Stimulated activated CD4-positive, alpha-beta T cell treated with anti-CD3 and anti-CD28 coated beads, Interleukin-2, amount 100 ng/mL, for 24 hours (primary cell): ENCODE results near the gene TTPAL.
"Not testable (repeated sequence)": the region's sequence is repeated elsewhere in the genome, so short reads cannot be mapped to it uniquely, and the experiment has no call there.

ENCODE experiments used
- DNase-seq, 2 donors: peaks; one replicate each; pipeline ENCODE4 v3.0.0-alpha.2; 2020

TTPAL gene

DNA sequence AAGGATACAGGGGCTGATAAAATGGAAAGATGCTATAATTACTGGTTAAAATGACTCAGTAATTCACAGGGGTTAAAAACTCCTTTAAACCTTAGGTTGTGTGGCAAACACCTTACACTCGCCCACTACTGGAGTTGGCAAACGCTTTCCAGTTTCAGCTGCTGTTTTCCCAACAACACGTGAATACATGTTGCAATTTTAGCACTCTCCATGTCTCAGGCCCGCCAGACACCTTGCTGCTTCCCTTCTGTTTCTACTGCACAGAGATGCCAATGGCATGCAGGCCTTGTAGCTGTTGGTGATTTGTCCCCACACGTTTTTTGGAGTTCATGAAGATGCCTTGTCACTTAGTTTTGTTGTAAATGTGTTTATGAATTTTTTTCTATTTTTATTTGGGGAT lies 5.3 kb upstream of the TTPAL start:
- no peak for DNase-seq

DNA sequence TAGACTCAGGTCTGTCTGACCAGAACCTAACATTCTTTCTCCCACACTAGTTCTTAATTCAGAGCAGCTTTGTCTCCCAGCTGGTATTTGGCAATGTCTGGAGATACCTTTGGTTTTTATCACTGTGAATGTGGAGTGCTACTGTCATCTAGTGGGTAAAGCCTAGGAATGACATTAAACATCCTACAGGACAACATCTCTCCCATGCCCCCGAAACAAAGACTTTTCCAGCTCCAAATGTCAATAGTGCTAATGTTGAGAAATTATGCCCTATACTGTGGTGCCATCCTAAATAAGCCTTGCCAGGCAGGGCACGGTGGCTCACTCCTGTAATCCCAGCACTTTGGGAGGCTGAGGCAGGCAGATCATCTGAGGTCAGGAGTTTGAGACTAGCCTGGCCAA lies 4.2 kb upstream of the TTPAL start:
- no peak for DNase-seq

DNA sequence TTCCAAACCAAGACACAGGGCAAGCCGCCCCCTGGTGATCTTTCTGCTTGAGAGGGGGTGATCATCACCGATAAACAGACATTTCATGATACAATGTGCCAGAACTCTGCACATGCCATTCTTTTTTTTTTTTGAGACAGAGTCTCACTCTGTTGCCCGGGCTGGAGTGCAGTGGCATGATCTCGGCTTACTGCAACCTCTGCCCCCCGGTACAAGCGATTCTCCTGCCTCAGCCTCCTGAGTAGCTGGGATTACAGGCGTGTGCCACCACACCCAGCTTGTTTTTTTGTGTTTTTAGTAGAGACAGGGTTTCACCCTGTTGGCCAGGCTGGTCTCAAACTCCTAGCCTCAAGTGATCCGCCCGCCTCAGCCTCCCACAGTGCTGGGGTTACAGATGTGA lies 3.4 kb upstream of the TTPAL start:
- not testable (repeated sequence) for DNase-seq

DNA sequence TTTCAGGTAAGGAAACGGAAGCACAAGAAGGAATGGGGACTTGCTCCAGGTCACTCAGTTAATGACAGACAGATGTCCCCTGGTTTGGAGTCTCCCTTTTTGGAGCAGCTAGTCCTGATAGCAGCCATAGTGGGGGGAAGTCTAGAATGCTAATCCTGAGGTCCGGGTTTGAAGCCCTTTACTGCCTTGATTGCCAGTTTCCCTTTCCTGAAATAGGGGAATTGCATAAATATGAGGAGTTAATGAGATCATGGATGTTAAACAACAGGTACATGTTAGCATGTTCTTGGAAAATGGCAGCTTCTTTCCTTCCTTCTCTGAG lies 341 bp upstream of the TTPAL start:
- DNase-seq, result no peak

DNA sequence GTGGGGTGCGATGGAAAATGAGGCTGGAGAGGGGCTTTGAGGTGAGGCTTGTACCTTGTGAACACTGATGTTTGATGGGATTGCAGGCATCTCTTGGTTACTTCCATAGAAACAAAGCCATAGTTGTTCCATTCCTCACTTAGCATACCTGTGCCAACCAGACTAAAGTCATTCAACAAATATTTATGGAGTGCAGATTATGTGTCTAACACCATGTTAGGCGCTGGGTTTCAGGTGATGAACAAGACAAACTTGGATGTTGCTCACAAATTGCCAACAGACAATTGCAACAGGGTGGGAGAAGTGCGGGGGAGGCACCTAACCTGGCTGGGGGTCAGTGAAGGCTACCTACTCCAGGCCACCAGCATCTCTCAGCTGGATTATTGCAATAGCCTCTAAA lies 1.5 kb downstream of the TTPAL start:
- DNase-seq, result no peak

DNA sequence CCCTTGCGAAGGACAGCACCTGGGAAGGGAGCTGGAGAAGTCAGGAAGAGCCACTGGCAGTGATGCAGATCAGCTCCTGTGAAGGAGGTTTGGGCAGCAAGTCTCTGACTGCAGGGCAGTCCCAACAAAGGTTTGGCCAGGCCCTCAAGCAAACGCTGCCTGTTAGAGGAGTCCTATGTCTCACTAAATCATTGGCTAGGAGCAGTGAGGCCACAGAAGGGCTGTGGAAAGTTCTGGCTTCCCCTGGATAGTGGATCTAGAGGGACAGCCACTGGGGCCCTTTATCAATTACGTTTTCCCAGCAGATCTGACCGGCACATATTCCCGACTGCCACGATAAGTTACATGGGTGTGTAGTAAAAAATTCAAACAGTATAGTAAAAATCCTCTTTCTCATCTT lies 2.5 kb downstream of the TTPAL start:
- DNase-seq, result no peak

DNA sequence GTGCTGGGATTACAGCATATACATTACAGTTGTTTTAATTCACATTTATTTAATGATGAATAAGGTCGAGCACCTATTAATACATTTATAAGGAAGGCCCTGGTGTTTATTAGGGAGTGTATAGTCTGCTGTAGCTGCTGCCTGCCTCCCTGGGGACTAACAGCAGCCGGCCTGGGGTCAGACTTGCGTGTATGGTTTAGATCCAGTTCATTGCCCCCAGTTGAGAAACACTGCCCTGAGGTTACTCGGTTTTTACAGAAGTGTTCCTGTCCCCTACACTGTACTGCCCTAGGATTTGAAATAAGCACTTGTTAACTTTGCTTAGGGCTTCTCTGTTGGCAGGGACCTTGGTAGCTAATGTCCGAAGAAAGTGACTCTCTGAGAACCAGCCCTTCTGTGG lies 4.0 kb downstream of the TTPAL start:
- no peak for DNase-seq

DNA sequence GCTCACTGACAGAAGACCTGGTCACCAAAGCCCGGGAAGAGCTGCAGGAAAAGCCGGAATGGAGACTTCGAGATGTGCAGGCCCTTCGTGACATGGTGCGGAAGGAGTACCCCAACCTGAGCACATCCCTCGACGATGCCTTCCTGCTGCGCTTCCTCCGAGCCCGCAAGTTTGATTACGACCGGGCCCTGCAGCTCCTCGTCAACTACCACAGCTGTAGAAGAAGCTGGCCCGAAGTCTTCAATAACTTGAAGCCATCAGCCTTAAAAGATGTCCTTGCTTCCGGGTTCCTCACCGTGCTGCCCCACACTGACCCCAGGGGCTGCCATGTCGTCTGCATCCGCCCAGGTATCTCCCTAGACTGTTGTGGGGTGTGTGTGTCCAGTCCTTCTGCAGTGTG lies 4.4 kb downstream of the TTPAL start:
- no peak for DNase-seq

DNA sequence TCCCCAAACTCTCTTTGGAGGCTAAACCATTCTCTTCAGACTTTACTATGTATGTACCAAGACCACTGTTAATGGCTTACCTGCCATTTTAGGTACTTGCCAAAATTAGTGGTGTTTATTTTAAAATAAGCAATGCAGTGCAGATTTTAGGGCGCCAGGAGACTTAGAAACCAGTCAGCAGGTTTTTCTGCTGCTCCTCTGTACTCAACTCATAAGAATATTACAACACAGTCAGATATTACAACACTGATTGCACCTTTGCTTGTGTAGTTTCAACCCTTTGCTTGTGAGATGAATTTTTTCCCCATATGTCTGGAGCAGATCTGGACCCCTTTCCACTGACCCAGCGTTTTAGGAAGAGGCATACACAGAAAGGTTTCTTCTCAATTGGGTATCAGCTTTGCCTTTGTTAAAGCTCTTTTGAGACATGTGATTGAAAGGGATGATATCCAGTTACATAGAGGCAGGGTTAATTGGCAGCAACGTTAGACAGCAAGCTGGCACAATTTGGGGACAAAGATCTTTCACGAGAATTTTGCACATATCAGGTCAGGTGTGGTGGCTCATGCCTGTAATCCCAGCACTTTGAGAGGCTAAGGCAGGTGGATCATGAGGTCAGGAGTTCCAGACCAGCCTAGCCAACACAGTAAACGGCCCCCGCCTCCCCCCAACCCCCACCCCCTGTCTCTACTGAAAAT lies 6.2 kb downstream of the TTPAL start:
- no peak for DNase-seq

DNA sequence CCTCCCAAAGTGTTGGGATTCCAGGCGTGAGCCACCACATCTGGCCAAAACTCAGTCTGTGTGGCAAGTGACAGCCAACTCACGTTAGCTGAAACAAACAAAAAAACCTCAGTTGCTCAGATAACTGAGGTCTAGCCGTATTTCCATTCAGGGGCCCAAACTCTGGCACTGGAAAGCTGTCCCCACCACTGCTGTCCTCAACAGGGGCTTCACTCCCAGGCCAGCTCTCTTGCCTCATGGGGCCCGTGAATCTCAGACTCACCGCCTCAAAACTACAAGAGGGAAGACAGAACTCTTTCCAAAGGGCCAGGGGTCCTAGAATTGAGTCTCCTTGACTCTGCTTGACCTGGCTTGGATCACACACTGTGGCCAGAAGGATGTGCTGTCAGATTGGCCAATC lies 7.4 kb downstream of the TTPAL start:
- DNase-seq, result no peak

DNA sequence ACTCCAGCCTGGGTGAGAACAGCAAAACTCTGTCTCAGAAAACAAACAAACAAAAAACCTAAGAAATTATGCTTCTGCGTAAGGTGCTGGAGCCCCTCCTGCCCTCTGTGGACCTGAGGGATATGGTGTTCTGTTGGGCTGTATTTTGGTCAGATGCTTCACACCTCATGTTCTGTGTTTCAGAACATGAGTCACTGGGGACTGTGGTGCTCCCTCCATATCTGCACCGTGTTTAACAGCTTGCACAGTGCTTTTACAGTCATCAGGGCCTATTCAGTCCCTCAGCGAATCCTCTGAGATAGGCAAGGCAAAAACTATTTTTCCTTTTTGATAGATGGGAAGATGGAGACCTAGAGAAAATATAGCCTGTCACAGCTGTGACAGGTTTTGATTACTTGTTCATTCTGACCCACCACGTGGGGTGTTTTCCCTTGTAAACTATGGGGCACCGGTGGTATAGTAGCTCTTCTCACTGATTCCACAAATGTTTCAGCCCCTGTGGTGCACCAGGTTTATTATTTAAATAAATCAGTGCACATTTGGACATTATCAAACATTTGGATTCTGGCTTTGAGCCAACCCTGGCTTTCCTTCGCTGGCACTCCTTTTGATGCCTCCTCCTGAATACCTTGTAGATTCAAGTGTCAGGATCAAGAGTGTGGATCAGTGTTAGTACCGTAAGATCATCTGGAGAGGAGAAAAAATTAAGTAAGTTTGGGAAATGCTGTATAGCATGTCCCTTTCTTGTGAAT lies 9.6 kb downstream of the TTPAL start:
- DNase-seq, result no peak

DNA sequence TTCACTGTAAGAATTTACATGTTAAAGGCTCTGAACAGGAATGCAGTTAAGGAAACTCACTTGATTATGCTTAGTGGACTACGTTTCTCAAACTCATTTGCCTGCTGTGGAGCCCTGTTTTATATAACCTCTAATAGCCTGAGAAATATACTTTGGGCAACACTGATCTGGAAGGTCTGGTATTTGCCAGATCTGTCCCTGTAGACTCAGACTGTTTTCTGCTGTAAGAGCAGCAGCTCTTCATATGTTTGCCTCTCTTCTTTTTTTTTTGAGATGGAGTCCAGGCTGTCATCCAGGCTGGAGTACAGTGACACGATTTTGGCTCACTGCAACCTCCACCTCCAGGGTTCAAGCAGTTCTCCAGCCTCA lies 10.1 kb downstream of the TTPAL start:
- no peak for DNase-seq

DNA sequence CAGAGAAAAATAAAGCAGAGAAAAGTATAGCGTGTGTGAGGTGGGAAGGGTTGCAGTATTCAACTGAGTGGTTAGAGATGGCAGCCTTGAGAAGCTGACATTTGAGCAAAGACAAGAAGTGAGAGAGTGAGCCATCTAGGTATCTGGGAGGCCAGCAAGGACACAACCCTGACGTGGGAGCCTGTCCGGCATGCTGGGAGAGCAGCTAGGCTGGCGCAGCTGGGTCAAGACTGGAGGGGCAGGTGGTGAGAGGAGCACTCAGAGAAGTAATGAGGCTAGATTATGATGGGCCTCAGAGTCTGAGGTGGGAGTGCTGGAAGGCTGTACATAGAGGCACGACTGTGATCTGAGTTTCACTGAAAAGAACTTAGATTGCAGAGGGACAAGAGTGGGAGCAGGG lies 12.9 kb downstream of the TTPAL start:
- no peak for DNase-seq

DNA sequence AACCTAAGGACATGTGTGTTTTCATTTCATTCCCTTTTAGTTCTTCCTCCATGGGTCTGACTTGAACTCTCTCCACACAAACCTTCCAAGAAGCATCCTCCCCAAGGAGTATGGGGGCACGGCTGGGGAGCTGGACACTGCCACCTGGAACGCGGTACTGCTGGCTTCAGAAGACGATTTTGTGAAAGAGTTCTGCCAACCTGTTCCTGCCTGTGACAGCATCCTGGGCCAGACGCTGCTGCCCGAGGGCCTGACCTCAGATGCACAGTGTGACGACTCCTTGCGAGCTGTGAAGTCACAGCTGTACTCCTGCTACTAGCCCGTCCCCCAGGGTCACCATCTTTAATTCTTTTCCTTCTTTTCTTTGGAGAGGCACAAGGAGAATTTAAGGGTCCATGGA lies 13.5 kb downstream of the TTPAL start:
- no peak for DNase-seq

DNA sequence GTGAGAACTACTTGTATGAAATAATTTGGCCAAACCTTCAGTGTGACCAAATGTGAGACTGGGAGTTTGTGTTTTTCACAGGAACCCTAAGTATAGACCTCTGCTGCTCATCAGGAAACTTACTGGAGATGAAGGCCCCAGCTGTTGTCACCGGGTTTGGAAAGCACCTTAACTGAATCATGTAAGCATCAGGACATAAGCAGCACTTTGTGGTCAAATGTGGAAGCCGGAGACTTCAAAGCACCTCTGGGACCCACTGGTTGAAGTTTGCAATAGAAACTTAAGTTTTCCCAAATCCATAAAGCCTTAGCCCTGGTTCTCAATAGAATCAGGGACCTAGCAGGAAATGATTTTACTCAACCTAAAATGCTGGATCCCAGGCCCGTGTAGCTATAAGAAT lies 14.3 kb downstream of the TTPAL start:
- no peak for DNase-seq

DNA sequence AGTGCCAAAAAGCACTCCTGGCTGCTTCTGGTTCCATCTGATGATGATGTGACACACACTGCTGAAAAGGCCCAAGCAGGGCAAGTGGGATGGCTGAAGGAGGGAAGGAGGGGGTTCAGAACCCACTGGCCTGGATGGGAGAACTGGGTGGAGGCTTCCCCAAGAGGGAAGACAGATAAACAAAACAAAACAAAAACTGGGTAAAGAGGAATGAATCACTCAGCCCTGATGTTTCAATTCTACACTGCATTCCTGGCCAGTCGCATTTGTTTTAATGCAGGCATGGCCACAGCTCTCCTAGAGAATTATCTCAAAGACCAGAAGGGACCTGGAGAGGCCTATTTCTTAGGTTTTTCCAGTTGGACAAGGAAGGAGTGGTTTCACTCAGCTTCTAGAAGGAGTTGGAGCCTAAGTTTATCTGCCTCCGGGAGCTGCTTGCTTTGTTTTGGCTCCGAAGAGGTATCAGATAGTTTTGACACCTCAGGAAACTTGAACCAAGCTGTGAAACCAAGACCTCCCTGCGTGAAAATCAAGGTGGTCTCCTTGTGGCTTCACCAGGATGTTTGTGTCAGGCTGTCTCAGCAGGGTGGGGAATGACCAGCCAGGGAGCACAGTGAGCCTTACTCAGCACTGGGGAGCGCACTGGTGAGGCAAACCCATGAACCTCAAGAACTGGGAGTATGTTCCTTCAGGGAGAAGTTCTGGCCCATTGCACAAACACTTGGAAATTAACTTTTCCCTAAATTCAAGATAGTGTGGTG lies 16.1 kb downstream of the TTPAL start:
- no peak for DNase-seq

DNA sequence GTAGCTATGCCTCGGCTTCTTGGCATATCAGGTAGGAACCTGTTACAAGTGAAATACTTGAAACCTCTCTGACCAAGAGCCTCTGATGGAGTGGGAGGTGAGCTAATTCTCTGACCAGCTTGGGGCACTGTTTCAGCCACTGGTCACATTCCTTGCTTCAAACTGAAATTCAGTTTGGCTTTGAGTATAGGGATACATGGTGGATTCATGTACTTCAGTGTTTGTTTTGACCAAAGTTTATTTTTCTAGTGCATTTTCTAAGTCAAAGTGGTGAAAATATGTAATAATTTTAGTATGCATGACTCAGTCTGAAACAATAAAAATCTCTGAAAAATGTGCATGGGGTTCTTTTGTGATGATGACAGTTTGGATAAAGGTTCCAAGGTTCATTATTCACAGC lies 18.6 kb downstream of the TTPAL start:
- DNase-seq, result no peak

DNA sequence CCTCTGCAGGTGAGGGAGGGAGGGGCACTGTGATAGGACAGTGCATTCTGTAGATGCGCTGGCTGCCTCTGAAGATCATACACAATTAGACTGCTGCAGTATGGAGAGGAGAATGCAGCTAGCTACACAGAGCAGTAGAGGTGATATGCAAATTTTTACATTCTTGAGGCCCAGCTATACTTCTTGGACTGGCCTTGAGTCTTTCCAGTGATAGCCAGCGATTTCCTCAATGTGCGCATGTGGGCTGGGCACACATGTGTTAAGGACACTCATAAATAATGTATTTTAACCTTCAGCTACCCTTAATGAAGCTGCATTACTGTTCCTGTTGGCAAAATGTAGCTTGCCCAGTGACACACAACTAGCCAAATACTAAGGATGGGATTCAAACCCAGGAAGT lies 19.0 kb downstream of the TTPAL start:
- no peak for DNase-seq

DNA sequence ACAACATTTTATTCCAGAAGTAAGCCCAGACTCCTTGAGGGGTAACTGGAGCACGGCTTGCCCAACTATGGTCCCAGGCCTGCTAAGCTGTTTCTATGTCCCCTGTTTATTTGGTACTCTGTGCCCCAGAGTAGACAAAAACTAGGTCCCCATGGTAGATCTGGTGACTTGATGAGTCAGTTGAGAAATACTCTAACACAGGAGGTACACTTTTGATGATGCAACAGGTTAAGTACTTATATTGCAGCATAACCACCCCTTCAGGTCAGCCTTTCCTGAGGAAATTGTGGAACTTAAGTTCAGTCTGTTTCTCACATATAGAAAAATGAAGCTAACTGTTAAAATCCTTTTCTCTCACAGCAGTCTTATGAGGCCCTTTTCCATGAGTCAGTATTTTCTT lies 19.6 kb downstream of the TTPAL start:
- DNase-seq, result no peak

DNA sequence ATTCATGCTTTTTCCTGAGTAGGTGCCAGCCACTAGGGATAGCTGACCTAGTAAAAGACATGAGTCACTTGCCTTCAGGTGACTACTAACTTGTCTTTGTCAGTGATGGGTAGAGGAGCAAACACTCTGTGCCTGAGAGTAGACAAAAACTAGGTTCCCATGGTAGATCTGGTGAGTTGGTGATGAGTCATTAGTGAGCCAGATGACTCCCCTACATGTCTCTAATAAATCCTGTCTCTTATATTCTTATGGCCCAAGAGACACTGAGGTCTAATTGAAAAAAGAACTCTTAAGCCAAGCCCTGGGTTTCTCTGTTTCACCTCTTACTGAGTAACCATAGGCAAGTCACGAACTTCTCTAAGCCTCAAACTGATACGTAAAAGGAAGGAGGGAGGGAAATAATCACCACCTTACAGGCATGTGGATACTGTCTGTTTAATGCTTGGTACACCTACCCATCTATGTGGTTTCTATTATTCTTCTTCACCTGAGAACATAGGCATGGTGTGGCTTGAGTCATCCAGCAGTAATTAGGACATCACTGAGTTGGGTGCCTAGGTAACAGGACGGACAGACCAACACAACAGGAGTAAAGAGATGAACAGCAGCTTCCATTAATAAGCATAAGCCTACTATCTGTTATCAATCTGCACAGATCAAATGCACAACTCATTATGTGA lies 20.3 kb downstream of the TTPAL start:
- no peak for DNase-seq

DNA sequence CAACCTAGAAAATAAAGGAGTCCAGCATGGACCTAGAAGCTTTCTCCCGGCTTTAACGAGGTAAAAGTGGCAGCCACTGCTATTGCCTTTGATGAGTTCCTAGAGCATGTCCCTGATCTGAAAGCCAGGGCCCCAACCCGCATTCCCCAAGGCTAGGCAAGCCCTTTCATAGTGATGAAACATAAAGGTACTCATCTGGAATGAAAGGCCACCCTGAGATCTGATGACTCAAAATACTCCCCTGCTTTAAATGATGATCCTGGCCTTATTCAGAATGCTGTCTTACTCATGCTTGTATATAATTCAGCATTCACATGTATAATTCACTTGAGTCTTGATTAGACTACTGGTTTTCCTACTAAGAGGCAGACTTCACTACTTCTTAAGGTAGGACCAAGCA lies 21.3 kb downstream of the TTPAL start:
- peak; percentile 47 to 53 for DNase-seq

DNA sequence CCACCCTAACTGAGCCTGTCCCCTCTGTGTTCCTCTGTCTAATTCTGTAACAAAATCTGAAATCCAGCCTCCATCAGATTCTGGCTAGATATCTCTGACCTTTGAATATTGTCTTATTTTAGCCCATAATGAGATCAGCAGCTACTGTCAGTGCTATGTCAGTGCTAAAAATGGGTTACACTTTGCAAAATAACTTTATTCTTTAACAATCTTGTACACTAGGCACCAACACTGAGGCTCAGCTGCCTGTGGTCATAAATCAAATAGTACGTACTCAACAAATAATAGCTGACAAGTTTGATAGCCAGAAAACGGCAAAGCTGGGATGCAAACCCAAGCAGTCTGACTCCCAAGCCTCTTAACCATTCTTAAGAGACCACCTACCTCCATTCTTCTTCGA lies 22.1 kb downstream of the TTPAL start:
- DNase-seq, result no peak

DNA sequence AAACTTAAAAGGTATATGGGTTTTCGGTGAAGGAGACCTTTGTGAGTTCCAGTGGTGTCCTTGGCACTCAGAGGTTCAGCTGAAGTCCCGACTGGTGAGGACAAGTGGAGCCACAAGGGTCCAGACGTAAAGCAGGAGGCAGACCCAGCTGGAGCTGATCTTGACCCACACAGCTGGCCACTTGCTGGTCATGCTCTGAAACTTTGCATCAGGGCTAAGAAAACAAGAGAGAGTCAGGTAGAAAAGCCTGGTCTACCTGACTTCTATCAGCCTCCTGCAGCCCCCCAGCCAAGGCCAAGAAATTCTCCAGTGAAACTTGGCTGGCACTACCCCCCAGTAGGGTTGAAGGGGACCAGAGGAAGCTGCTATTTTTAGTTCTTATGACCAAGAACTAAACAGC lies 24.5 kb downstream of the TTPAL start:
- no peak for DNase-seq

DNA sequence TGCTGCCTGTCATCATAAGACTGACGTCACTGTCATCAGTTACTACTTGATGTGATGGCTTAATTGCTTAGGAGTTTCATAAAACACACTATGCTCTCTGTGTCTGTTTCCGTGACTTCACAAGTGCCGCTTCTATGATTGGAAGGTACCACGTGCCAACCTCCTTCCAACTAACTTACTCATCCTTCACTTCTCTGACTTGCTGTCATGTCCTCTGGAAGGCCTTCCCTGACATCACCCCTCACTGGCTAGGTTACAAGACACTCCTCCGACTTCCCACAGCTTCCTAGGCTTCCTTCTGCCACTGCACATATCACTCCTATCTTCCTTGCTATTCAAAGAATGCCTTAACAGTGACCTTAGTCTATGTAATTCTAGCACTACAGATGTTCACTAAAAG lies 25.8 kb downstream of the TTPAL start:
- DNase-seq, result no peak
